HG02970 (cell line): ENCODE measurements around the gene UBE2D4.
"Not testable (repeated sequence)": the region's sequence is repeated elsewhere in the genome, so short reads cannot be mapped to it uniquely, and the experiment has no call there.

Source experiments
- ATAC-seq: cut with Tn5 transposase; IDR thresholded peaks from one replicate; pipeline ENCODE4 v1.9.1; 2021; ENCODE audit warnings: mild to moderate bottlenecking, moderate library complexity, moderate number of reproducible peaks; ENCODE audit not compliant: unreplicated experiment, low FRiP score

The UBE2D4 gene

DNA sequence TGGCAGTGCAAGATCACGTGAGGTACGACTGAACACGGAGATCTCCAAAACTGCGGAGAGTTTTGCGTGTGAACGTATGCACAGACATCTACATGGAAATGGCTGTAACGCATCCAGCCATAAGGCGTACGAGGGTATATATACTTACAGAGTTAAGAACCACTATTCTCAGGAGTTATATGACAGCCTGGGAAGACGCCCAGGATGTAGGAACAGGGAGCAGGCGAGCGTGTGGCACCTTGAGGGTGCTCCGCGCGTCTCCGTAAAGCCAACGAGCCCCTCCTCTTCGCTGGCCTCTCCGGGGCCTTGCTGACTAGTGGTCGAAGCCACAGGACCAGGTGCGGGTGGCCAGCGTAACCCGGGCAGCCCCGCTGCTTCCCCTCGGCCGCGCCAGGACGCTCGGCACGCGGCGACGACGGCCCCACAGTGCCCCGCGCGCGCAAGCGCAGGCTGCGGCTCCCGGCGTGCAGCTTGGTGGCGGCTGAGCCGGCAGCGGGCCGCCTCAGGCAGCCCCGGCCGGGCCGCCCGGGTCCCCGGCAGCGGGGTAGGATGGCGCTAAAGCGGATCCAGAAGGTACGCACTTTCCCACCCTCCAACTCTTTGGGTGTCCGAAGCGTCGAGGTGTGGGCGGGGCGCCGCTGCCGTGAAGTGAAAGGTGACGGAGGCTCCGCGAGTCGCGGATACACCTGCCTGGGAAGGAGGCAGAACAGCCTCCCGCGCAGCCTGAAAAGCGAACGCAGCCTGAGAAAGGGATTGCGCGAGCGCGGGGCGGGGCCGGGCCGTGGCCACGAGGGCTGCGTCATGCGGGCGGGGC lies at the start of gene UBE2D4:
Gene UBE2D4, plus strand, starts transcription at position 453 of the 814 bp plus-strand sequence. Its CDS starts 97 bp downstream, at position 550.
- ATAC-seq, result peak; percentile 89

DNA sequence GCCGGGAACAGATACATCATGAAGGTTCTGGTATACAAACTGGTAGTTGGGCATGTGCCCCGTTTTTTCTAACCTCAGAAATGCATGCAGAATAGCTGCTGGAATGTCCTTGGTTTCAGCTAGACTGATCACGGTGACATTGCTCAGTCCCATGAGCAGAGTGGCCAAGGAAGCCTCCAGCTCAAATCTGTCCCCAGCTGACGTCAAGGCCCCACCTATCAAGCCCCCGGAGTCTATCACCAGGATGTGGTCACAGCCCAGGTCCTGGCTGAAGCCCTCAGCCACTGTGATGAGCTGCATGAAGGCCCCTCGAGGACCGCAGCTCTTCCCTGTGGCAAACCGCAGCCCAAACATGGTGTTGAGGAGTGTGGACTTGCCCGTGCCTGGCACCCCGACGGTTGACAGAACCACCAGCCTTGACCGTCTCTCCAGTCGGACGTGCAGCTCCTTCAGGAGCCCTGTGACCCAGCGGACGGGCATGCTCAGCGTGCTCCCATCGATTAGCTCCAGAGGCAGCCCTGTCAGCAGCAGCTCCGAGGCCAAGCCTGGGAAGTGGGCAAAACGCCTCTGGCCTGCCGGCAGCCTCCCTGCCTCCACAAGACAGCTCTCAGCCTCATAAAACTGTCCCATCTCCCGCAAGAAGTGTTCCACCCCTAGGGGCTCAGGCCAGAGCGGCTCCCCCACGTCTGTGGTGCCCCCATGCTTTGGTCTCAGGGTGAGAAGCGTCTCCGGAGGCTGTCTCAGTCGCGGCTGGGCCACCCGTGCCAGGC lies 49.1 kb upstream of the UBE2D4 start:
- no peak for ATAC-seq

DNA sequence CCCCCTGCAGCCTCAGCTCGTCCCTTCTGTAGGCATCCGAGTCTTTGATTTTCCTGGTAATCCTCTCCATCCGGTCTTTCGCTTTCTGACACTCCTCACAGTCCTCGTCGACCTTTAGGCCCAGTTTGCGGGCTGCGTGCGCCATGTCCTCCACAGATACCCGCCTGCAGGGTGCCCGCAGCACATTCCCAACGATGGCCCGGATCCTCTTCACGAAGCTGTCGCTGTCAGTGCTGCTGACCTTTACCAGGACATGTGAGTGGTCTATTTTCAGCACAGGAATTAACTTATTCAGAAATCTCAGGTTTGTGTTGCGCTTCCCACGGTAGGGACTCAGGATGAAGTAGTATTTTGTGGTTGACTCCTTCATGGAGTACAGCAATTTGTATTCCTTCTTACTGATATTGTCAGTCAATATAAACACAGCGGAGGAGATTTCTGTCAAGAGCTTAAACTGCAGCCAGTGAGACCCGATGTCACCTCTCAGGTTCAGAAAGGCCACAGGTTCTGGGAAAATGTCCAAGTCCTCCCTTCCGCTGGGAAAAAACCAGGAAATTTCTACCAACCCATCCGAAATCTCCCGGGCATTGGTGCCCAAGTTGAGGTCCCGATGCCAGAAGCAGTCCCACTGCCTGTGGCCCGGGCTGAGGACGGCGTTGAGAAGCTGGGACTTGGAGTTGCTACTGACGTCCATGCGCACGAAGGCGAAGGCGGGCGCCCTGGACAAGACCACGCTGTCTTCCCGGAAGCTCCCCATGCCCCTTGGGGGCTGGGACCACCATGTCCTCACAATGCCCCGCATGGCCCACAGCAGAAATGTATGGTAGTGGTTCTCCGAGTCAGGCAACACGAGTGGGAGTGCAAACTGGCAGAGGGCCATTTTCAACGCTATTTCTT lies 48.0 kb upstream of the UBE2D4 start:
- ATAC-seq, result no peak

DNA sequence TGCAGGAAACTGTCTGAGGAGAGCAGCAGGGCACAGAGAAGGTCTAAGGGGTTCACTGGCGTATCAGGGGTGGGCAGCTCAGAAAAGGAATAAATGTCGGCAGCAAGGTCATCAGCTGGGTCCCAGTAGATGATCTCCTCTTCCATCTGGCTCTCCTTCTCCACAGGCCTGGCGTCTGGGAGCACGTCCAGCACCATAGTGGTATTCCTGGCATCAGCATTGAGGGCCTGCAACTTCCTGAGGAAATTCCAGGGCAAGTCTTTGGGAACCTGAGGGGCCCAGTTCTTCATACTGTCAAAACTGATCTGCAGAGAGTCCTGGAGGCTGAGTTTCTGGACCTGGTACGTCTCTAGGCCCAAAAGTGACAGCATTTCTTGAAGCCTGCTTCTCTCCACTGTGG lies 47.4 kb upstream of the UBE2D4 start:
- ATAC-seq, result no peak

DNA sequence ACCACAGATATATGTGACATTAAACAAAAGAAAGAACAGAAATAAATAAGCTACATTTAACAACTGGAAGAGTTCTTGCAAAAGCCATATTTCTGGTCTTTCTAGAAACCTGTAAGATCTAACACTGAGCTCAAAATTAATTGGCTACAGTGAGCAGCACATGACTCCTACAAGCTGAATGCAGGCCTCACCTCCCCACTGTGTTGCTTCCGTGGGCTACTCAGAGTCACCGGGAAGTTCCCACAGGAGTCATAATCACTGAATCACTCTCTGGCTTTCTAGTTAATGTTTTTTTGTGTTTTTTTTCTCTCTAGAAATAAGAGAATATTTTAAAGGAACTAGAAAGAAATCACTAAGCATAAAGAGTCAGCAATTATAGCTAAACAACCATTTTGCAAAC lies 46.8 kb upstream of the UBE2D4 start:
- no peak for ATAC-seq

DNA sequence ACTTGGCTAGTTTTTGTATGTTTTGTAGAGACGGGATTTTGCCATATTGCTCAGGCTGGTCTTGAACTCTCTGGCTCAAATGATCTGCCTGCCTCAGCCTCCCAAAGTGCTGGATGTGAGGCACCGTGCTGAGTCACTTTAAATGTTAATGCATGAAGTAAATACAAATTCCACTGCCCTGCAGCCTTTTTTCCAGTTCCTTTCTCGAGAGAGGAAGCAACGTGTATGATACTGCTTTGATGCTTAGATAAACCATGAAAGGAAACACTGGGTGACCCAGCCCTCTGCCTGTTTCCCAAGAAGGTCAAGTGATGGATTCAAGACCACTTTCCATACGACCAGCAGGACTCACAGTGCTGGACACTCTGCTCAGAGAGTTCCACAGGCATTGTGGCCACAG lies 45.6 kb upstream of the UBE2D4 start:
- no peak for ATAC-seq

DNA sequence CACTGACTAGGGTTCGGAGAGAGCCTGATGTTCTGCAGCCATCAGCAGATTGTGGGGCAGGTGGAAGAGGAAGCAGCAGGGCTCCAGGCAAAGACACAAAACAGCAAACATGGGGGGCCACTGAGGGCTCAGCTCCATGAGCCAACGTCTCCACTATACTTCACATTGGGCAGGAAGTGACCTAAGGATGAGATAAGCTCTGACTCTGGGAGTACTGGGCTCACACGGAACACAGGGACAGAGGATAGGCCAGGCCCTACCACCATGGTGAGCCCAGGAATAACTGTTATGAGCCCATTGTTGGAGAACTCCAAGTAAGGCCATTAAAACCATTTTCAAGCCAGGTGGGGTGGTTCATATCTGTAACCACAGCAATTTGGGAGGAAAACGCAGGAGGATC lies 42.0 kb upstream of the UBE2D4 start:
- no peak for ATAC-seq

DNA sequence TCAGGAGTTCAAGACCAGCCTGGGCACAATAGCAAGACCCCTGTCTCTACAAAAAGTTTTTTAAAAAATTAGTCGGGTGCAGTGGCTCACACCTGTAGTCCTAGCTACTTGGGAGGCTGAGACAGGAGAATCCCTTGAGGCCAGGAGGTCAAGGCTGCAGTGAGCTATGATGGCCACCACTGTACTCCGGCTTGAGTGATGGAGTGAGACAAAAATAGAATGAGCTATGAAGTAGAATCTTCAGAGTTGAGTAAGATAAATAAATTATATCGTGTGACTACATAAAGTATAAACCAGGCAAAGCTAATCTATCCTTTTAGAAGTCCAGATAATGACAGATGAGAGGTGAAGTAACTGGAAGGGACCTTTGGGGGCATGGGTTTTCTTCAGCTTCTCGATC lies 41.6 kb upstream of the UBE2D4 start:
- no peak for ATAC-seq

DNA sequence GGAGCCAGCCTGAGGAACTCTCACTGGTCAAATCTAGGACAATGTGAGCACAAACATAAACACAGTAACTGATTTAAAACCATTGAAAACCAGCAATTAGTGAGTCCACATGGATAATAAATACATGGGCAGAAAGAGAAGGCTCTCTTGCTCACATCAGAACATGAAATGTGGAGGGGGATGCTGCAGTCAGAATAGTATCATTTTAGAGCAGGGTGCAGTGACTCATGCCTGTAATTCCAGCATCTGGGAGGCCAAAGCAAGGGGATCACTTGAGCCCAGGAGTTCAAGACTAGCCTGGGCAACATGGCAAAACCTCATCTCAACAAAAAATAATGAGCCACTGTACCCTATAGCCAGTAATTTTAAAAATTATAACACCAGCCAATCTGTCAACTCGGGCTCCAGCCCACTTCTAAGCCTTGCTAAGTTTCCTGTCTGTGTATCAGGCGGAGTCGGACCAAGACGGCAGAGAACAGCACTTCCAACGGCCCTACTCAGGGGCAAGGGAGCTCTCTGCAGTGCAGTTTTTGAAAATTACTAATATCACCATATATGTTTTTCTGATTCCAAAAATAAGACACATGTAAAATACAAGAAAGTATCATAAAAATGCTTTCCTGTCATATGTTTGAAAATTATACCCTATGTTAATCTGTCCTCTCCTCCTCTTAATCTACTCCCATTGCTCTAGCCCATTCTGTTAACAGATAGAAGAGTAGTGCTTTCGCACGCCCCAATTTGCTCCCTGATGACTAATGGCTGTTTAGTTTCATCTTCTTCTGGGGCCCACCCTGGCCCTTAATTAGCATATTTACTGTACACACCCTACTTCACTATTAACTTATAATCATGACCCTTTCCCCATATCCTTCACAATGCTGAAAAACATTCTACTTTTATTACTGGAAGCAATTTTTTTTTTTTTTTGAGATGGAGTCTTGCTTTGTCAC lies 37.0 kb upstream of the UBE2D4 start:
- ATAC-seq, result no peak

DNA sequence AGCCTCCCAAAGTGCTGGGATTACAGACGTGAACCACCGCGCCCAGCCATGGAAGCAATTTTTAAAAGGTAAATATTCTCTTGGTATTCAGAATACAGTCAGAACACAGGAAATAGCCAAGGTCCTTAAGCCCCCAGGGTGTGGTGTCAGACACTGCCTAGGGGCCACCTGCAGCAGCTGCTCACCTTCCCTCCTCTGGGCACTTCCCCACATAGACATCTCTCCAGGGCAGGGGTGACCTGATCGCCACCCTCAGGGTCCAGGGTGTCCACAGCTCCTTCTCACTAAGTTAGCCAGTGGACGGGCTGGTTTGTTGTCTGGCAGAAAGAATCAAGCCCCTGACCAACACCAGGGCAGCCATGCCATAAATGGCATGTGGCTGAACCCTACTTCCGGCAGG lies 35.8 kb upstream of the UBE2D4 start:
- no peak for ATAC-seq

DNA sequence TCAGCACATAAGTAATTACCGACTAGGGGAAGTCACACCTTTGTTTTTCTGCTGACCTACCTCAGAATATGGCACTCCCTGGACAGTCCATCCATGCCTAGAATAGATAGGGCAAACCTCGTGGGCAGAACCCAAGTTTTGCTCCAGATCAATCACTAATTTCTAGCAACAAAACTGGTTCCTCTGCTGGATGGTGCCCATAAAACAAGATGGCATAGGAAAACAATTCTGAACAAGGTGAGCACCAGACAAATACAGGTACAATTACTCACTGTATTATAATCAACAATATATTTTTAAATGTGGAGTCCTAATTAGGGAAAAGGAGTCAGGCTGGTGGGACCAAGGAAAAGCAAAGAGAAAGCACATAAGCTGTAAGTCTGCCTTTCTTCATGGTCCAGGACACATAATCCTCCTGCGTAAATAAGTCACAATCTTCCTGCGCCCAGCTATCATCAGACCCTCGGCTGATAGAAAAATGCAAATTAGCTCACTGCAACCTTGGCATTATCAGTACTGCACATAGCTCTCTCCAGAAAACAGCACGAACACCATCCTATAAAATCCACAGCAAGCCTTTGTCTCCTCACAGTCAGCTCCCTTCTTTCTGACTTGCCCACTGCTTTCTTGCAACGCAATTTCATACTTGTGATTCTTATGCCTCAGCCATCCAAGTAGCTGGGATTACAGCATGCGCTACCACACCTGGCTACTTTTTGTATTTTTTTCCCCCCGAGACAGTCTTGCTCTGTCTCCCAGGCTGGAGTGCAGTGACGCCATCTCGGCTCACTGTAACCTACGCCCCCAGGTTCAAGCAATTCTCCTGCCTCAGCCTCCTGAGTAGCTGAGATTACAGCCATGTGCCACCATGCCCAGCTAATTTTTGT lies 34.9 kb upstream of the UBE2D4 start:
- ATAC-seq, result no peak

DNA sequence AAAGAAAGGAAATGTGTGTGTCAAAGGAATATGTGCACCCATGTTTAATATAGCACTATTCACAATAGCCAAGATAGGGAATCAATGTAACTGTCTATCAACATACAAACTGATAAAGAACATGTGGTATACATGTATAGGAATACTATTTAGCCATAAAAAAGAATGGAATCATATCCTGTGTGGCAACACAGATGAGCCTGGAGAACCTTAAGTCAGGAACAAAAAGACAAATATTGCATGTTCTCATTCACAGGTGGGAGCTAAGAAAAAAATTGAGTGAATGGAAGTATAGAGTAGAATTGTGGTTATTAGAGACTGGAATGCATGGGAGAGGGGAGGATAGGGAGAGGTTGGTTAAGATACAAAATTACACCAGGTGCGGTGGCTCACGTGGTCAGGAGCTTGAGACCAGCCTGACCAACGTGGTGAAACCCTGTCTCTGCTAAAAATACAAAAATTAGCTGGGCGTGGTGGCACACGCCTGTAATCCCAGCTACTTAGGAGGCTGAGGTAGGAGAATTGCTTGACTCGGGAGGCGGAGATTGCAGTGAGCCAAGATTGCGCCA lies 30.3 kb upstream of the UBE2D4 start:
- no peak for ATAC-seq

DNA sequence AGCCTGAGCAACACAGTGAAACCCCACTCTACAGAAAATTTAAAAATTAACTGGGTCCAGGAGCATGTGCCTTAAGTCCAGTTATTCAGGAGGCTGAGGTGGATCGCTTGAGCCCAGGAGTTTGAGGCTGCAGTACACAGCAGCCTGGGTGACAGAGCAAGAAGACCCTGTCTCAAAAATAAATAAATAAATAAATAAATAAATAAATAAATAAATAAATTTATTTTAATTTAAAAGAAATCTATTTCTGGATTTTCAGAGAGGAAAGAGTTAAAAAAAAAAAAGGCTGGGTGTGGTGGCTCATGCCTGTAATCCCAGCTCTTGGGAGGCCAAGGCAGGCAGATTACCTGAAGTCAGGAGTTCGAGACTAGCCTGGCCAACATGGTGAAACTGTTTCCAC lies 27.7 kb upstream of the UBE2D4 start:
- ATAC-seq, result not testable (repeated sequence)

DNA sequence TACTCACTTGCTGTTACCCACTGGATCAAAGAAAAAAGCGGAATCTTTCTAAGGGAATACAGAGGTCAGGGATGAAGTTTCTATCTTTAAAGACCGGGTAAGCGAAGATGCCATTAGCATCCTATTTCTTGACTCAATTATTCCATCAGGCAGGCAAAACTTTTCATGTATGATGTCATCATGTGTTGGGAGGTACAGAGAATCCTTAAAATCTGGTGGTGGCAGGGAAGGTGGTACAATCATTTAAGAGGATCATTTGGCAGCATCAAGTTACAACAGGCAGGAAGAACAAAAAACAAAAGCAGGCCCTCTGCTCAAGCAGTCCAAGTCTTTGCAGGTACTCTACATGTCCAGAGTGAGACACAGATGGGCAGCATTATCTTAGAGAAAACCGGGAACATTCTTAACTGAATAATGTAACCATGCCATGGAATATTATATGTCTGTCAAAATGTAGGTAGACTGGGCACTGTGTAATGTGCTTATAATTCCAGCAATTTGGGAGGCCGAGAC lies 23.6 kb upstream of the UBE2D4 start:
- no peak for ATAC-seq

DNA sequence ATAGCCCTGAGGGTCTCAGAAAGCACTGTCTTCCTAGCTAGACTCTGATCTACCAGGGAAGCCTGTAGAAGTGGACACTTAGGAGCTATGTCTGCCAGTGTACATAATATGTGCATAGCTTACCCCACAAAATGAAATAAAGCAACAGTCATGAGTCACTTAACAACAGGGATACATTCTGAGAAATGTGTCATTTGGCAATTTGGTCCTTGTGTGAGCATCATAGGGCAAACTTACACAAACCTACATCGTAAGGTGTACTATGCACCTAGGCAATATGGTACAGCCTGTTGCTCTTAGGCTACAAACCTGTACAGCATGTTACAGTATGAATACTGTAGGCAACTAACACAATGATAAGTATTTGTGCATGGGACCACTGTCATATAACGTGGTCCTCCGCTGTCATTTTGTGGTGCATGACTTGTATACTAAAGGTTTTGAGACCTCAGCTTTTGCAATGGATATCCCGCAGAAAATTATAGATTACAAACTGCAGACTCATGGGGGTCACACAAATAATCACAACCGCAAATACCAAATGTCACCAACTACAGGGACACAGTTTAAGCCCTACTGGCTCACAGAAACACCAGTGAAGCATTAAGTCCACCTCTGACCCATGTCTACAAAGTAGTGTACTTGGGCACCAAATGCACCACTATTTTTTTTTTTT lies 21.6 kb upstream of the UBE2D4 start:
- no peak for ATAC-seq

DNA sequence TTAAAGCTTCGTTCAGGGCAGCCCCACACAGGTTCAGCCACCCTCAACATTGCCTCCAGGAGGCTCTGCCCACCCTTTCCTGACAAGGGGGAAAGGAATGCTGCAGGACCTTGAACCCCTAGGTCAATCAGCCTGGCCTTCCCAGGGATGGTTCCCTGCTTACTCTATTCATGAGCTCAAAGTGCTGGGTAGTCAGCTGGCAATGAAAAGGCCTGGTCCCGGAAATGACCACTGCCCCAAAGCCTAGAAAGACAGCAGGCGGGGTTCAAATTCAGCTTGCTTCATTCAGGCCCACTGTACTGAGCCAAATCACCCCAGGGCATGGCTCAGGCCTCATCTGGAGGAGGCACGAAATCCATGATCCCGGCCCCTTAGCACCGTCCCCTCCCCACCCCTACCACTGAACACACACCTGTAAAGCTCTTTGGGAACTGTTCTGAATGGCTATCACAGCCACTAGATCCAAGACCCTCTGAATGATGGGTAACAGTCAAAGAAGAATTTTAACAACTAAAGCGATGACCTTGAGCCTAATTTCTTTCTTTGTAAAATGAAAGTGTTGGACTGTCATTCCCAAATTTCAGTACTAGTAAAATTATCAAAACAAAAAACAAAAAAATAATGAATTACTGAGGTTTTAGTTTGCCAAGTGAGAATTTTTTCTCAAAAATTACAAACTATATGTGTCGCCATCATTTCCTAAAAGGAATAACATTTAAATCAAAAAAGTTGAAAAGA lies 20.9 kb upstream of the UBE2D4 start:
- no peak for ATAC-seq

DNA sequence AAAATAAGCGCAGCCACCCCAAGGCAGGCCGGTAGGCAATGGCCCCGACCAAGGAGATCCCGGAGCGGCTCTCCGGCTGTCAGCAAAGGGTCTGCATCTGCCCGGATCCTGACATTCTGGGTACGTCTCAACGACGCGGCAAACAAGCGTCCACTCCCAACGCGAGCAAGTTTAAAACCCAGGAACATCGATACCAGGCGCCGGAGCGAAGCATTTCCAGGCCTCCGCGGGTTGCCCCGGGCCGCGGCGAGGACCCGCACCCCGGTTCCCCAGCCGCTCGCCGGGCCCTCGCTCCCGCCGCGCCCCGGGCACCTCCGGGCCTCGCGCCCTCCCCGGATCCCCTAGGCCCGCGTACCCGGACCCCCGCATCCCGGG lies 20.3 kb upstream of the UBE2D4 start:
- peak; percentile 18 for ATAC-seq
